Measurements from ENCODE around the gene CATSPERZ. TPM values are rescaled to one million over a fixed set of nuclear protein-coding genes. Genes with fewer than 3 reads are reported as not detected.
A peak's percentile ranks its signal among the peaks of the same experiment; 100 is the strongest.

Gene CATSPERZ
- total RNA-seq, 1 experiment from 2014 or later: not detected

GRCh38 chr11:64263947-64264317, 36.2 kb upstream of the CATSPERZ start:
- DNase-seq (ENCODE audit: low spot score): no peak

- no peak for DNase-seq (ENCODE audit: low spot score)
Measured at GRCh38 chr11:64264371-64264852, 35.7 kb upstream of the CATSPERZ start.

- no peak for DNase-seq (ENCODE audit: low spot score)
Measured at GRCh38 chr11:64265176-64266160, 34.7 kb upstream of the CATSPERZ start.

DNA sequence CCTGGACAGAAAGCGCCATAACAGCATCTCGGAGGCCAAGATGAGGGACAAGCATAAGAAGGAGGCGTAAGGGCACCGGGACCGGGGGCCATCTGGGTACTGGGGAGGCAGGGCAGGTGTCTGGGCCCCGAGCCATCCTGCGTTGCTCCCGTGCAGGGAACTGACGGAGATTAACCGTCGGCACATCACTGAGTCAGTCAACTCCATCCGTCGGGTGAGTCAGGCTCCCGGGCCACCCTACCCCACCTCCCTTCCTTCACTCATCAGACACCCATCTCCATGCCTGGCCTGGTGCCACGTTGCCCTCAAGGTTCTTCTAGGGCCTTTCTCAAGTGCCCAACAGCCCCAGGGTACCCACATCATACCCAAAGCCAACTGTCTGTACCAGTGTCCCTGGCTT, 33.8 kb upstream of the CATSPERZ start:
- DNase-seq (ENCODE audit: low spot score): peak; percentile 78

- DNase-seq (ENCODE audit: low spot score): no peak
Measured at GRCh38 chr11:64267207-64267945, 32.8 kb upstream of the CATSPERZ start.

GRCh38 chr11:64268025-64268892, 31.9 kb upstream of the CATSPERZ start:
- peak; percentile 91 for DNase-seq (ENCODE audit: low spot score)

- peak; percentile 63 for DNase-seq (ENCODE audit: low spot score)
Measured at GRCh38 chr11:64268893-64269539, 31.1 kb upstream of the CATSPERZ start.

DNA sequence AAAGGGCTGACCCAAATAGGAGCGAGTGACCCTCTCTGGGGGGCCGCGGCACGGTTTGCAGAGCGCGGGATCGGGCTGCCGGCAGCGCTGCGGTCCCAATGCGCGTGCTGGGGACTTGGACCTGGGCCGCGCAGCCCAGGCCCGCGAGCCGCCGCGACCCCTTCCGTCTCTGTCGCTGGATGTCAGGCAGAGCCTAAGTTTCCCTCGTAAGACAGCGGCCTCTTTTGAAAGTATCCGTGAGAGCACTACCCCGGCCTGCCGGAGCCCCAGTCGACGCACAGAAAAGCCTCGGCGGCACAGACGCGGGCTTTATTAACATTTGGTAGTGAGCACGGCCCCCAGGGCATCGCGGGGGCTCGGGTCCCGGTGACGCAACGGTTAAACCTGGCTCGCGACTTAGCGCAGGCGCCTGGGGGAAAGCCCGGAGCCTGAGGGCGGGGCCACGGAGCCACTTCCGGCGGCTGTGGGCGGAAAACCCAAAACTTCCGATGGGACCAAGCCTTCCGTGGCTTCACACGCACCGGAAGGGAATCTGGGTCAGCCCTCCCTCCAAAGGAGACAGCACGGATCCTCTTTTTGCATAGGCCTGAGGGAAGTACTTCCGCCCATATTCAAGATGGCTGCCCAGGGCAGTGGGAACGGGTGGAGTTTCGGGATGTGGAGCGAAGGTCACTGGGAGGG, 30.5 kb upstream of the CATSPERZ start:
- DNase-seq (ENCODE audit: low spot score): peak; percentile 98

- no peak for DNase-seq (ENCODE audit: low spot score)
Measured at GRCh38 chr11:64275031-64275800, 24.9 kb upstream of the CATSPERZ start.

DNA sequence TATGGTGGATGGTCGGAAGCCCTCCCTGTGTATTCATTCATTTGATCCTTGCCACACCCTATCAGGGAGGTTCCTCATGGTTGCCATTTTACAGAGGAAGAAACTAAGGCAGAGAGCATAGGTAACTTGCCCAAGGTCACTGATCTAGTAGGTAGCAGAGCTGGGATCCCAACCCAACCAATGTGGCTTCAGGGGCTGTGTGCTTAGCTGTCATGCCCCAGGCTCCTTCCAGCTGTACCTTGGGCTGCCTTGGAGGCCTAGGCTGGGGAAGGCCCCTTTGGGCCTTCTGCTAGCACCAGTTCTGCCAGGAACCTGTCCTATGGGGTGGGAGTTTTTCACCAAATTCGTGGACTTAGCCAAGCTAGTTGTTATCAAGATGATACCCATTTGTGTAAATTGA, 24.3 kb upstream of the CATSPERZ start:
- DNase-seq (ENCODE audit: low spot score): no peak

- peak; percentile 96 for DNase-seq (ENCODE audit: low spot score)
Measured at GRCh38 chr11:64276653-64277431, 23.3 kb upstream of the CATSPERZ start.

- DNase-seq (ENCODE audit: low spot score): no peak
Measured at GRCh38 chr11:64278576-64279190, 21.5 kb upstream of the CATSPERZ start.

DNA sequence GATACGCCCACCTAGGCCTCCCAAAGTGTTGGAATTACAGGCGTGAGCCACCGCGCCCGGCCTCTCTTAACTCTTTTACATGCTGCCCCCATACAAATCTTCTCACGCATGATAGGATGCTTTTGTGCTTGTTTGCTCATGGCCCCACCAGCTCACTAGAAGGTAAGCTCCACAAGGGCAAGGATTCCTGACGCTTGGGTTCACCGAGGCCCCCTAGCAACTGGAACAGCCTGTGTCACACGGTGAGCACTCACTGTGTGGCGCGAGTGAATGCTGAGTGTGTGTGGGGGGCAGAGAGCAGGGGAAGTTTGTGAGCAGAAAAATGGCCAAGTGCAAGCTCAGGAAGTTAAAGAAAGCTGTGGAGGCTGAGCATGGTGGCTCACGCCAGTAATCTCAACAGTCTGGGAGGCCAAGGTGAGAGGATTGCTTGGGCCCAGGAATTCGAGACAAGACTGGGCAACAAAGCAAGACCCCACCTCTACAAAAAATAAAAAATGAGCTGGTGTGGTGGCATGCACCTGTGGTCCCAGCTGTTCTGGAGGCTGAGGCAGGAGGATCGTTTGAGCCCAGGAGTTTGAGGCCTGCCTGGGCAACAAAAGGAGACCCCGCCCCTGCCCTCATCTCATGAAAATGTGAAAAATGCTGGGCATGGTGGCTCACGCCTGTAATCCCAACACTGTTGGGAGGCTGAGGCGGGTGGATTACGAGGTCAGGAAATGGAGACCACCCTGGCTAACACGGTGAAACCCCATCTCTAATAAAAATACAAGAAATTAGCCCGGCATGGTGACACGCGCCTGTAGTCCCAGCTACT, 18.0 kb upstream of the CATSPERZ start:
- no peak for DNase-seq (ENCODE audit: low spot score)

- no peak for DNase-seq (ENCODE audit: low spot score)
Measured at GRCh38 chr11:64283092-64283491, 17.1 kb upstream of the CATSPERZ start.

- DNase-seq (ENCODE audit: low spot score): peak; percentile 87
Measured at GRCh38 chr11:64284048-64284961, 15.9 kb upstream of the CATSPERZ start, which contains the start of gene BAD. TSS of gene BAD (minus strand) at chr11:64284665. CDS start at chr11:64284368, 297 bp downstream.
